ENCODE measurements around the gene ZNF213.

Gene ZNF213

GRCh38 chr16:3148256-3149192 lies 13.7 kb downstream of the ZNF213 start:
- in situ Hi-C loops (cut with MboI; ENCODE audit: low sequenced_read_pairs, unreplicated experiment), result no loop called here
- no peak for DNase-seq (ENCODE audit: low spot score)
- no peak for TF ChIP-seq CTCF (IDR thresholded peaks at IDR 0.05; ENCODE audit: borderline replicate concordance, control extremely low read depth, extremely low read depth, insufficient read depth, missing control alignments)

GRCh38 chr16:3149193-3149530 lies 14.3 kb downstream of the ZNF213 start:
- TF ChIP-seq CTCF (IDR thresholded peaks at IDR 0.05; ENCODE audit: borderline replicate concordance, control extremely low read depth, extremely low read depth, insufficient read depth, missing control alignments), result no peak
- DNase-seq (ENCODE audit: low spot score), result no peak
- in situ Hi-C loops (cut with MboI; ENCODE audit: low sequenced_read_pairs, unreplicated experiment), result no loop called here

- peak; percentile 66 for TF ChIP-seq CTCF (IDR thresholded peaks at IDR 0.05; ENCODE audit: borderline replicate concordance, control extremely low read depth, extremely low read depth, insufficient read depth, missing control alignments)
- in situ Hi-C loops (cut with MboI; ENCODE audit: low sequenced_read_pairs, unreplicated experiment), result no loop called here
- DNase-seq (ENCODE audit: low spot score), result peak; percentile 84
Measured at GRCh38 chr16:3149630-3150345, 15.0 kb downstream of the ZNF213 start.

GRCh38 chr16:3150346-3151218 lies 15.8 kb downstream of the ZNF213 start:
- TF ChIP-seq CTCF (IDR thresholded peaks at IDR 0.05; ENCODE audit: borderline replicate concordance, control extremely low read depth, extremely low read depth, insufficient read depth, missing control alignments), result no peak
- in situ Hi-C loops (cut with MboI; ENCODE audit: low sequenced_read_pairs, unreplicated experiment), result no loop called here
- DNase-seq (ENCODE audit: low spot score), result peak; percentile 98

- in situ Hi-C loops (cut with MboI; ENCODE audit: low sequenced_read_pairs, unreplicated experiment), result no loop called here
- DNase-seq (ENCODE audit: low spot score), result peak; percentile 38
- no peak for TF ChIP-seq CTCF (IDR thresholded peaks at IDR 0.05; ENCODE audit: borderline replicate concordance, control extremely low read depth, extremely low read depth, insufficient read depth, missing control alignments)
Measured at GRCh38 chr16:3152027-3152276, 17.1 kb downstream of the ZNF213 start.

GRCh38 chr16:3152277-3152990 lies 17.6 kb downstream of the ZNF213 start:
- peak; percentile 59 for TF ChIP-seq CTCF (IDR thresholded peaks at IDR 0.05; ENCODE audit: borderline replicate concordance, control extremely low read depth, extremely low read depth, insufficient read depth, missing control alignments)
- in situ Hi-C loops (cut with MboI; ENCODE audit: low sequenced_read_pairs, unreplicated experiment), result no loop called here
- DNase-seq (ENCODE audit: low spot score), result peak; percentile 71
